ENCODE data around the gene RNF32. TPM values are rescaled to one million over a fixed set of nuclear protein-coding genes. Genes with fewer than 3 reads are reported as not detected.
"Not testable (repeated sequence)": the region's sequence is repeated elsewhere in the genome, so short reads cannot be mapped to it uniquely, and the experiment has no call there.

The RNF32 gene
- total RNA-seq, 1 experiment from 2014 or later = 1.3 TPM

DNA sequence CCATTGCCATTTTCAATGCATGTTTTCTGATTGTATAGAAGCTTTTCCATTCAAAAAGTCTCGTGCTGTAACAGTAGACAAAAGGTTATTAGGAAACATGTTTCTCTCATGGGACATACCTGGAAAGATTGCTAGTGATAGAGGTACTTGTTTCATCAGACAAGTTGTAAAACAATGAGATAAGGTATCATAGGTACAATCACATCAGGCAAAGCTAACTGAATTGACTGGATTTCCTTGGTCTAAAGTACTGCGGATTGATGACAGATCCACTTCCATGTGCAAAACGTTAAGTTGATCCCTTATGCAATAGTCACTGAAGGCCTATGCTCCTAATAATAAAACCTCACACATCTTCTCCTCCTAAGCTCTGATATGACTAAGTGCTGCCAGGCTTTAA lies 6.5 kb upstream of the RNF32 start:
- H2AFZ ChIP-seq (ENCODE audit: low read length) = no peak overlapping the region
- H3K4me3 ChIP-seq (ENCODE audit: low read length) = no peak overlapping the region
- H3K9me3 ChIP-seq (ENCODE audit: low read length) = no peaks in the 10 kb centered on the region
- no peak overlapping the region for H3K4me2 ChIP-seq (ENCODE audit: low read depth, low read length, poor library complexity, severe bottlenecking)
- H3K27me3 ChIP-seq (ENCODE audit: low read length) = no peaks in the 10 kb centered on the region
- H3K36me3 ChIP-seq (ENCODE audit: insufficient read depth, low read length) = no peaks in the 10 kb centered on the region
- no peaks in the 10 kb centered on the region for H3K4me1 ChIP-seq (ENCODE audit: low read length)
- H3K79me2 ChIP-seq (ENCODE audit: low read length) = no peaks in the 10 kb centered on the region
- no peak for DNase-seq
- no peaks in the 10 kb centered on the region for H4K20me1 ChIP-seq (ENCODE audit: insufficient read depth, low read depth, low read length)
- no peak overlapping the region for H3K9ac ChIP-seq (ENCODE audit: low read length)
- H3K9me2 ChIP-seq (replicated peaks; ENCODE audit: insufficient read depth, low read length) = no peaks in the 10 kb centered on the region
- no peak overlapping the region for H3K27ac ChIP-seq (ENCODE audit: low read length)

DNA sequence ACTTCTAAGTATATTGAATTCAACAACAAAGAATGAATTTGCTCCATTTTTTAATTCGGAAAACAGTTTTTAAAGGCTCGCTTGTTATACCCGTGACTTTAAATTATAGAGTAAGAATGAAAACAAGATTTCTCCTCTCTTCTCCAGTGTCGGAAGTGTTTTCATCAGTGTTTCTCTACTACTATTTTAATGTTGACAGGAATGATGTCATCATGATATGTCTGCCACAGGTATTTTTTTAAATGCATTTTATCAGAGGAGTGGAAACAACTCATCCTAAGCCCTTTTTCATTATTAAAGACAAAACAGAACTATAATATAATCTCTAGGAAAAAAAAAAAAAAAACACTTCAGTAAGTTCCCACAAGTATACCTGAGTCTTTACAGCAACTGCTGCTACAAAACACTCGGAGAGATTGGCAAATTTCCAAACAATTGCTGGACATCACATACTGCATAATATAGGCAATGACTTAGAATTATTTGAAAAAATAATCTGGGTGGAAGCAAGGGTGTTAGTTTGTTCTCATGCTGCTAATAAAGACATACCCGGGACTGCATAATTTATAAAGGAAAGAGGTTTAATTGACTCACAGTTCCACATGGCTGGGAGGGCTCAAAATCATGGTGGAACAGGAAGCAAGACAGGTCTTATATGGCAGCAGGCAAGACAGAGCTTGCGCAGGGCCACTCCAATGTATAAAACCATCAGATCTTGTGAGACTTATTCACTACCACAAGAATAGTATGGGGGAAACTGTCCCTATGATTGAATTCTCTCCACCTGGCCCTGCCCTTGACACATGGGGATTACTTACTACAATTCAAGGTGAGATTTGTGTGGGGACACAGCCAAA lies 4.8 kb upstream of the RNF32 start:
- Histone ChIP-seq H3K4me1 (ENCODE audit: low read length) (peaks cover 5% of the 10 kb centered on the region), H2AFZ (ENCODE audit: low read length) (no peak overlapping the region), H3K9ac (ENCODE audit: low read length) (no peak overlapping the region), H3K36me3 (ENCODE audit: insufficient read depth, low read length) (no peaks in the 10 kb centered on the region), H3K79me2 (ENCODE audit: low read length) (no peaks in the 10 kb centered on the region), H3K27ac (ENCODE audit: low read length) (no peak overlapping the region), H4K20me1 (ENCODE audit: insufficient read depth, low read depth, low read length) (no peaks in the 10 kb centered on the region), H3K9me2 (replicated peaks; ENCODE audit: insufficient read depth, low read length) (no peaks in the 10 kb centered on the region), H3K4me2 (ENCODE audit: low read depth, low read length, poor library complexity, severe bottlenecking) (no peak overlapping the region), H3K27me3 (ENCODE audit: low read length) (no peaks in the 10 kb centered on the region), H3K9me3 (ENCODE audit: low read length) (no peaks in the 10 kb centered on the region), H3K4me3 (ENCODE audit: low read length) (no peak overlapping the region)
- no peak for DNase-seq

DNA sequence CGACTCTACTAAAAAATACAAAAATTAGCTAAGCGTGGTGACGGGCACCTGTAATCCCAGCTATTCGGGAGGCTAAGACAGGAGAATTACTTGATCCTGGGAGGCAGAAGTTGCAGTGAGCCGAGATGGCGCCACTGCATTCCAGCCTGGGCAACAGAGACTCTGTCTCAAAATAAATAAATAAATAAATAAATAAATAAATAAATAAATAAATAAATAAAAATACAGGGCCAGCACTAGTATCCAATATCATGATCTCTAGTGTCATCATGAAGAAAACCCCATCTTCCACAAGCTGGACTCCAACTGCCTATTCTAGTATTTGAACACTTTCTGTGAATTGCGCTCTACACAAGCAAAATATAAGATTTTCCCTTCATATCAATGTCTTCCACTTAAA lies 3.5 kb upstream of the RNF32 start:
- not testable (repeated sequence) for H3K9ac ChIP-seq (ENCODE audit: low read length); H4K20me1 ChIP-seq (ENCODE audit: insufficient read depth, low read depth, low read length); DNase-seq; H3K4me3 ChIP-seq (ENCODE audit: low read length); H3K9me3 ChIP-seq (ENCODE audit: low read length); H3K27me3 ChIP-seq (ENCODE audit: low read length); H3K27ac ChIP-seq (ENCODE audit: low read length); H3K79me2 ChIP-seq (ENCODE audit: low read length); H3K9me2 ChIP-seq (replicated peaks; ENCODE audit: insufficient read depth, low read length); H3K4me2 ChIP-seq (ENCODE audit: low read depth, low read length, poor library complexity, severe bottlenecking); H3K36me3 ChIP-seq (ENCODE audit: insufficient read depth, low read length); H2AFZ ChIP-seq (ENCODE audit: low read length)
- peaks cover 17% of the 10 kb centered on the region for H3K4me1 ChIP-seq (ENCODE audit: low read length)

GRCh38 chr7:156638443-156639077 lies 2.0 kb upstream of the RNF32 start:
- no peak overlapping the region for H3K4me2 ChIP-seq (ENCODE audit: low read depth, low read length, poor library complexity, severe bottlenecking)
- H3K4me1 ChIP-seq (ENCODE audit: low read length) = peaks cover 17% of the 10 kb centered on the region
- H3K27me3 ChIP-seq (ENCODE audit: low read length) = no peaks in the 10 kb centered on the region
- no peak overlapping the region for H2AFZ ChIP-seq (ENCODE audit: low read length)
- no peaks in the 10 kb centered on the region for H3K9me3 ChIP-seq (ENCODE audit: low read length)
- H3K79me2 ChIP-seq (ENCODE audit: low read length) = no peaks in the 10 kb centered on the region
- no peak overlapping the region for H3K4me3 ChIP-seq (ENCODE audit: low read length)
- H3K9ac ChIP-seq (ENCODE audit: low read length) = no peak overlapping the region
- DNase-seq = no peak
- no peaks in the 10 kb centered on the region for H3K36me3 ChIP-seq (ENCODE audit: insufficient read depth, low read length)
- no peaks in the 10 kb centered on the region for H4K20me1 ChIP-seq (ENCODE audit: insufficient read depth, low read depth, low read length)
- no peak overlapping the region for H3K27ac ChIP-seq (ENCODE audit: low read length)
- H3K9me2 ChIP-seq (replicated peaks; ENCODE audit: insufficient read depth, low read length) = no peaks in the 10 kb centered on the region

DNA sequence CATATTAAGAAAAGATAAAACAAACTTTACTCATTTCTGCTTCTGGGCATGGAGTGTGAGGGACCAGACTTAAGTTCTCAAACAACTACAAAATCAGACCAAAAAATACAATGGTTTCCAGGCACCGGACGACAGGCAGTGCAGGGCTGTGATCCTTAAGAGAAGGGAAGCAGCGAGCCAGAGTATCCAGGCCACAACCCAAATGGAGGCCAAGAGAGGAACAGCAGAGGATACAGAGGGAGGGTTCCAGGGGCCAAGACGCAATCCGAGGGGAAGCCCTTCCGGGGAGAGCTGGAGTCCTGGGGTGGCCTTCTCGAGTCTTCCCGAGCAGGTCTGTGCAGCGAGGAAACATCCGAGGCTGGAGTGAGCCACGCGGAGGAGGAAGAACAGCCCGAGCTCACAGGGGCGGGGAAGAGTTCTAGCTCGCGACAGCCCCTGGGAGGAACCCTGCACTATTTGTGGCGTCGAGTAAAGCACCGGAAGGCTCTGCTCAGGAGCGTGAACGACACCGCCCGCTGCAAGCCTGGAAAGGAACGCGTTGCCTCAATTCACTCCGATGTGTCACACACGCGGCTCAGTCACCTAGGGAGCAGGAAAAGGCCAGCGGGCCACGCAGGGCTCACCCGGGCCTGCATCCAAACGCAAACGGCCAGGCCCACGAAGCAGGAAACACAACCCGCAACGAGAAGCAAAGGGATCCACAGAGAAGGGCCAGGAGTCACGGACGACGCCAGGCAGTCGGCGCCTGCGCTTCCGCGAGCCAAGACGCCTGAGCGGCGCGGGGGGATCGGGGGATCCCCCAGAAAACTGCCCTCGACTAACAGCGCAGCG lies 933 bp upstream of the RNF32 start:
- no peaks in the 10 kb centered on the region for H3K79me2 ChIP-seq (ENCODE audit: low read length)

GRCh38 chr7:156640949-156641485 lies 443 bp downstream of the RNF32 start:
- Histone ChIP-seq H3K4me2 (ENCODE audit: low read depth, low read length, poor library complexity, severe bottlenecking) (peak overlapping the region; percentile 91), H3K27me3 (ENCODE audit: low read length) (no peaks in the 10 kb centered on the region), H3K9me2 (replicated peaks; ENCODE audit: insufficient read depth, low read length) (no peaks in the 10 kb centered on the region), H2AFZ (ENCODE audit: low read length) (peak overlapping the region; percentile 94), H3K4me3 (ENCODE audit: low read length) (peak overlapping the region; percentile 87), H3K9ac (ENCODE audit: low read length) (peak overlapping the region; percentile 87), H3K79me2 (ENCODE audit: low read length) (no peaks in the 10 kb centered on the region), H4K20me1 (ENCODE audit: insufficient read depth, low read depth, low read length) (no peaks in the 10 kb centered on the region), H3K9me3 (ENCODE audit: low read length) (no peaks in the 10 kb centered on the region), H3K4me1 (ENCODE audit: low read length) (peaks cover 17% of the 10 kb centered on the region), H3K36me3 (ENCODE audit: insufficient read depth, low read length) (no peaks in the 10 kb centered on the region), H3K27ac (ENCODE audit: low read length) (peak overlapping the region; percentile 66)
- DNase-seq = peak; percentile 91

More for the DNA sequence above, 933 bp upstream of the RNF32 start:
- Histone ChIP-seq H3K4me3 (ENCODE audit: low read length) (peak overlapping the region; percentile 25; the same call in 1 of the 2 replicates), H3K9me3 (ENCODE audit: low read length) (no peaks in the 10 kb centered on the region), H3K9me2 (replicated peaks; ENCODE audit: insufficient read depth, low read length) (no peaks in the 10 kb centered on the region), H2AFZ (ENCODE audit: low read length) (no peak overlapping the region), H3K27me3 (ENCODE audit: low read length) (no peaks in the 10 kb centered on the region), H4K20me1 (ENCODE audit: insufficient read depth, low read depth, low read length) (no peaks in the 10 kb centered on the region), H3K9ac (ENCODE audit: low read length) (no peak overlapping the region), H3K27ac (ENCODE audit: low read length) (no peak overlapping the region), H3K4me1 (ENCODE audit: low read length) (peaks cover 17% of the 10 kb centered on the region), H3K36me3 (ENCODE audit: insufficient read depth, low read length) (no peaks in the 10 kb centered on the region), H3K4me2 (ENCODE audit: low read depth, low read length, poor library complexity, severe bottlenecking) (peak overlapping the region; percentile 23)
- no peak for DNase-seq

DNA sequence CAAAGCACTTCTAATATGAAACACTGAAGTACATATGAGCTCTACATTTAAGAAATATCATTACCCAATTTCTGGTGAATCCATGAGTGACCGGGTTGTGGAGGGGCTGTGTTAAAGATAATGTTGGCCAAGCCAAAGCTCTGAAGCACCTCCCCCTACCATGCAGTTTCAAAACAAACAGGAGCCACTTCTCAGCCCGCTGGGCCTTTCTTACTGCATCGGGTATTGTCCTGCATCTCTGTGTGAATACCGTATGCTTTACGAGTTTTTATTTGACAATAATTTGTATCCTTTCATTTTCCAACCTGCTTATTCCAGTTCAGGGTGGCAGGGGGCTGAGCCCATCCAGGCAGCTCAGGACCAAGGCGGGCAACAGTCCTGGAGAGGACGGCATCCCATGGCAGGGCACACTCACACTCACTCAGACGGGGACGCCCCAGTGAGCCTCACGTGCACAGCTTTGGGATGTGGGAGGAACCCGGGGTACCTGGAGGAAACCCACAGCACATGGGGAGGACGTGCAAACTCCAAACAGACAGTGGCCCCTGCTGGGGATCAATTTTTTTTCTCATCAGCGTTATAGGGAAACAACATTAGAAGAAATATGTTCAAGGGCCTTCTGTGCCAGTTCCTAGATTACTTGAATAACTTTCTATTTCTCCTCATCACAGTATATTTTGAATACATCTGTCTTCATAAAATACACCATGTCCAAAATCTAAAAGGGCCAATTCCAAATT lies 1.9 kb downstream of the RNF32 start:
- H3K27me3 ChIP-seq (ENCODE audit: low read length) = no peaks in the 10 kb centered on the region
- H2AFZ ChIP-seq (ENCODE audit: low read length) = no peak overlapping the region
- peaks cover 17% of the 10 kb centered on the region for H3K4me1 ChIP-seq (ENCODE audit: low read length)
- no peak for DNase-seq
- H3K79me2 ChIP-seq (ENCODE audit: low read length) = no peaks in the 10 kb centered on the region
- H3K4me3 ChIP-seq (ENCODE audit: low read length) = no peak overlapping the region
- H3K36me3 ChIP-seq (ENCODE audit: insufficient read depth, low read length) = no peaks in the 10 kb centered on the region
- H4K20me1 ChIP-seq (ENCODE audit: insufficient read depth, low read depth, low read length) = no peaks in the 10 kb centered on the region
- H3K9me2 ChIP-seq (replicated peaks; ENCODE audit: insufficient read depth, low read length) = no peaks in the 10 kb centered on the region
- no peak overlapping the region for H3K9ac ChIP-seq (ENCODE audit: low read length)
- no peak overlapping the region for H3K27ac ChIP-seq (ENCODE audit: low read length)
- H3K4me2 ChIP-seq (ENCODE audit: low read depth, low read length, poor library complexity, severe bottlenecking) = peak overlapping the region; percentile 91
- no peaks in the 10 kb centered on the region for H3K9me3 ChIP-seq (ENCODE audit: low read length)

All from Karpas-422 (cell line).